H1 (cell line): ENCODE results near the gene CC2D1A. TPM values are rescaled to one million over a fixed set of nuclear protein-coding genes. Genes with fewer than 3 reads are reported as not detected.

ENCODE experiments used
- CHD2 ChIP-seq: IDR thresholded peaks from 2 replicates; pipeline ENCODE4 v1.6.1; 2012; ENCODE audit warnings: low read length, improper control_type of control experiment
- EZH2 ChIP-seq: fragments of 200-600 bp; sonication (generic); IDR thresholded peaks from 2 replicates; pipeline ENCODE4 v1.7.1; 2012; ENCODE audit warnings: low read depth, mild to moderate bottlenecking, moderate library complexity, low read length, inconsistent platforms; ENCODE audit not compliant: severe bottlenecking
- KDM4A ChIP-seq: IDR thresholded peaks from one replicate; pipeline ENCODE4 v1.7.1; 2012; ENCODE audit warnings: low read depth, mild to moderate bottlenecking, moderate library complexity, low read length, inconsistent platforms; ENCODE audit not compliant: severe bottlenecking
- MAFK ChIP-seq: IDR thresholded peaks from 2 replicates; pipeline ENCODE4 v1.6.1; 2012; ENCODE audit warnings: low read depth, mild to moderate bottlenecking, improper control_type of control experiment, low read length
- NANOG ChIP-seq: IDR thresholded peaks from 2 replicates; pipeline ENCODE4 v1.6.1; 2011; ENCODE audit warnings: low read length, low read depth, mild to moderate bottlenecking, inconsistent platforms; ENCODE audit not compliant: insufficient read depth, poor library complexity, severe bottlenecking
- RNF2 ChIP-seq: fragments of 200-900, 300-1000 bp; sonication (generic); IDR thresholded peaks from 2 replicates; pipeline ENCODE4 v1.7.1; 2016; ENCODE audit warnings: borderline replicate concordance, low read depth, mild to moderate bottlenecking, antibody characterized with exemption, low read length; ENCODE audit not compliant: poor library complexity, severe bottlenecking; ENCODE audit errors: missing control alignments
- SRF ChIP-seq: IDR thresholded peaks from 2 replicates; pipeline ENCODE4 v1.6.1; 2011; ENCODE audit warnings: mild to moderate bottlenecking, low read depth, low read length, moderate library complexity
- TAF1 ChIP-seq: IDR thresholded peaks from 2 replicates; pipeline ENCODE4 v1.6.1; 2011; ENCODE audit warnings: mild to moderate bottlenecking, low read depth, low read length
- TAF7 ChIP-seq: optimal IDR thresholded peaks from 2 replicates; pipeline ENCODE3; 2011; ENCODE audit warnings: low read depth, mild to moderate bottlenecking, inconsistent platforms, low read length, moderate library complexity, borderline replicate concordance
- polyA plus RNA-seq, 7 experiments: library from polyadenylated mRNA; depleted of rRNA in 3 of 7; stranded (reverse) in 5 of 7; unstranded in 2 of 7; fragments of >200 nt in 5 of 7; fragments of 200-250 nt in 2 of 7; gene quantifications; 1 replicate in 5 of 7; 2 replicates in 1 of 7; 4 replicates in 1 of 7; pipeline versions ENCODE4 v1.2.1 to v1.2.3, GENCODE V29; 2011 to 2013; ENCODE audit warnings: missing spikeins in 2 of 7, mixed read lengths in 2 of 7
- total RNA-seq: library from RNA; stranded (reverse); fragmentation: NEBNext Ultra II Directional; extraction: Animal tissue kit (Norgen Biotek cat#: 25700); gene quantifications from 2 replicates; pipeline ENCODE4 v1.2.1, GENCODE V29; 2021

Gene CC2D1A
- total and polyA plus RNA-seq, 2 of the 8 experiments (the other 6 are each of a cell fraction or from before 2014, with no cell fraction given), result 12.5 to 33.0 TPM

DNA sequence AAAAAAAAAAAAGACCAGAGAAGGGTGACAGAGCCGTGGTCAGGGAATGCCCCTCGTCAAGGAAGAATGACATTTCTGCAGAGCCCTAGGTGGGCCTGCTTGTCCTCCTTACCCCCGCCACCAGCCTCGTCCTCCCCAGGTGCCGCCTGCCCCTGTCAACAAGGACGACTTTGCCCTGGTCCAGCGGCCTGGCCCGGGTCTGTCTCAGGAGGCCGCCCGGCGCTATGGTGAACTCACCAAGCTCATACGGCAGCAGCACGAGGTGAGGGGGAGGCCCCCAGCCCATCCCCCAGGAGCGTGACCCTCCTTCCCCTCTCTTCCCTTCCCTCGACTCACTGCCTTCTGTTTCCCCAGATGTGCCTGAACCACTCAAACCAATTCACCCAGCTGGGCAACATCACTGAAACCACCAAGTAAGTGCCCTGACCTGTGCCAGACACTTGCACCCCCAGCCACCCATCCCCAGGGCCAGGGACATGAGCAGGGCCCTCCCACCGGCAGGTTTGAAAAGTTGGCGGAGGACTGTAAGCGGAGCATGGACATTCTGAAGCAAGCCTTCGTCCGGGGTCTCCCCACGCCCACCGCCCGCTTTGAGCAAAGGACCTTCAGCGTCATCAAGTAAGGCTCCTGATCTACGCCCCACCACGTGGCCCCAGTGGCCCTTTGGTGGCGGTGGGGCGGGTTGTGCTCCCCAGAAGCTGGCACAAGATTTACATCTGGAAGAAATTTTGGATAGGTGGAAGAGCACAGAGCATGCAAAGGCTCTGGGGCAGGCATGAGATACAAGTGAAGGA lies 17.4 kb downstream of the CC2D1A start (continued):
- TF ChIP-seq TAF7 (no peak), NANOG (no peak), SRF (no peak), TAF1 (no peak), CHD2 (no peak), MAFK (no peak), KDM4A (no peak), EZH2 (no peak), RNF2 (no peak)
